HepG2 (cell line): Measurements from ENCODE around the gene AFF1. TPM values are rescaled to one million over a fixed set of nuclear protein-coding genes. Genes with fewer than 3 reads are reported as not detected.

ENCODE experiments used
- ATAC-seq: fragments of 200-7000 bp; cut with Tn5 transposase; 3 replicates; pipeline ENCODE4 v1.9.1; 2020; ENCODE audit warnings: mild to moderate bottlenecking, moderate library complexity
- BruUV-seq: library from RNA; stranded (reverse); fragments of 400-500 nt; replicated peaks from 2 replicates; lab custom pipeline; 2021; lab: Mats Ljungman, UMichigan
- CTCF ChIA-PET: fragments of 300-600 bp; formaldehyde crosslinking; extraction: SDS; loops from one replicate; lab custom pipeline; 2021; ENCODE audit warnings: low total read pairs, inconsistent platforms, low intra/inter-chr PET ratio; lab: Yijun Ruan, JAX
- POLR2A ChIA-PET: fragments of 350-600 bp; sonication (Branson Sonifier 250); formaldehyde crosslinking; loops from one replicate; lab custom pipeline; 2020; ENCODE audit warnings: antibody characterized with exemption, inconsistent platforms; lab: Yijun Ruan, JAX
- DNase-seq: peaks from one replicate; pipeline ENCODE4 v3.0.0-alpha.2; 2015; ENCODE audit warnings: low spot score
- FAIRE-seq: peaks from 3 replicates; lab custom pipeline; 2011; peaks lifted over from hg19 to GRCh38; lab: Jason Lieb, UNC
- H2AFZ ChIP-seq: one replicate; pipeline ENCODE4 v1.6.1; 2011; ENCODE audit warnings: low read length, inconsistent platforms
- H3K27ac ChIP-seq: fragments of 300-600 bp; 3 replicates; pipeline ENCODE4 v1.8.0; 2011; ENCODE audit warnings: mixed run types, mild to moderate bottlenecking, mixed read lengths, low read length, inconsistent platforms; ENCODE audit not compliant: insufficient read depth; ENCODE audit errors: extremely low read length
- H3K27me3 ChIP-seq, 2 experiments: fragments of 200-600 bp in 1 of 2; 2 replicates in 1 of 2; 3 replicates in 1 of 2; pipeline versions ENCODE4 v1.6.0 to v1.8.0; 2011; ENCODE audit warnings: low read length in 2 of 2, mild to moderate bottlenecking in 2 of 2, moderate library complexity in 2 of 2, inconsistent platforms in 1 of 2; ENCODE audit not compliant: insufficient read depth in 2 of 2, control insufficient read depth in 1 of 2
- H3K36me3 ChIP-seq, 2 experiments: fragments of 200-600 bp in 1 of 2; replicated peaks in 1 of 2; 2 replicates in 1 of 2; 3 replicates in 1 of 2; pipeline versions ENCODE4 v1.5.1 to v1.8.0; 2011; ENCODE audit warnings: low read length in 2 of 2, inconsistent platforms in 1 of 2; ENCODE audit not compliant: insufficient read depth in 2 of 2, control insufficient read depth in 1 of 2
- H3K4me1 ChIP-seq: 2 replicates; pipeline ENCODE4 v1.5.1; 2012; ENCODE audit warnings: low read length, inconsistent platforms; ENCODE audit not compliant: insufficient read depth
- H3K4me2 ChIP-seq: 2 replicates; pipeline ENCODE4 v1.6.0; 2011; ENCODE audit warnings: low read depth, low read length, inconsistent platforms
- H3K4me3 ChIP-seq, 3 experiments: fragments of 200-600 bp in 1 of 3; sonication (generic), shearing (Covaris generic) in 1 of 3; replicated peaks in 1 of 3; 2 replicates each; pipeline ENCODE4 v1.5.1; 2011 to 2016; ENCODE audit warnings: low read length in 3 of 3, inconsistent platforms in 2 of 3, low read depth in 2 of 3, mild to moderate bottlenecking in 2 of 3, control low read depth in 1 of 3, mixed read lengths in 1 of 3; ENCODE audit not compliant: insufficient read depth in 1 of 3
- H3K79me2 ChIP-seq: one replicate; pipeline ENCODE4 v1.6.1; 2011; ENCODE audit warnings: low read length, inconsistent platforms; ENCODE audit not compliant: insufficient read depth
- H3K9ac ChIP-seq: 2 replicates; pipeline ENCODE4 v1.6.0; 2011; ENCODE audit warnings: mild to moderate bottlenecking, low read depth, low read length, inconsistent platforms; ENCODE audit not compliant: insufficient read depth
- H3K9me3 ChIP-seq: 2 replicates; pipeline ENCODE4 v1.5.1; 2012; ENCODE audit warnings: mild to moderate bottlenecking, low read length
- H4K20me1 ChIP-seq: 2 replicates; pipeline ENCODE4 v1.6.0; 2011; ENCODE audit warnings: inconsistent platforms, mild to moderate bottlenecking, low read length, moderate library complexity; ENCODE audit not compliant: insufficient read depth
- CENPX ChIP-seq: sonication (generic); formaldehyde crosslinking; IDR thresholded peaks from 2 replicates; pipeline ENCODE4 v1.9.0; 2021; ENCODE audit warnings: mild to moderate bottlenecking, missing genetic modification reagents, moderate library complexity
- FOXP4 ChIP-seq: sonication (generic); formaldehyde crosslinking; IDR thresholded peaks from 2 replicates; pipeline ENCODE4 v1.4.0; 2020; ENCODE audit warnings: missing genetic modification reagents
- HNRNPLL ChIP-seq: fragments of 200-400 bp; formaldehyde crosslinking; IDR thresholded peaks from 2 replicates; pipeline ENCODE4 v1.6.1; 2017; ENCODE audit warnings: mild to moderate bottlenecking, low read depth, low read length; ENCODE audit not compliant: poor library complexity, severe bottlenecking
- SP2 ChIP-seq: sonication (generic); formaldehyde crosslinking; IDR thresholded peaks from 2 replicates; pipeline ENCODE4 v1.5.1; 2020; ENCODE audit warnings: mild to moderate bottlenecking, missing genetic modification reagents
- WGBS: methylation state at CpG from one replicate; pipeline ENCODE4 v1.1.6; 2017; ENCODE audit warnings: low lambda C conversion rate; 5-methylcytosine and 5-hydroxymethylcytosine counted together
- in situ Hi-C: cut with HindIII; loops from 2 replicates; pipeline ENCODE4 v1.10.0; 2017; ENCODE audit warnings: low pct_unique_long_range_greater_than_20kb; ENCODE audit not compliant: extremely low pct_ligation_motif_present
- intact Hi-C: fragments of 100-400 bp; cut with micrococcal nuclease; formaldehyde crosslinking; loops from one replicate; pipeline ENCODE4 v1.10.0; 2022; ENCODE audit not compliant: unreplicated experiment
- polyA plus RNA-seq, 8 experiments: library from polyadenylated mRNA; depleted of rRNA in 3 of 8; stranded (reverse) in 7 of 8; unstranded in 1 of 8; fragments of >200 nt; fragmentation: Illumina TruSeq in 4 of 8; extraction: Trizol in 4 of 8; gene quantifications; 2 replicates each; pipeline versions ENCODE4 v1.2.1 to v1.2.3, GENCODE V29; 2011 to 2016; ENCODE audit warnings: low read depth in 4 of 8, missing spikeins in 1 of 8, mixed read lengths in 1 of 8; ENCODE audit not compliant: insufficient read depth in 1 of 8
- total RNA-seq, 5 experiments: library from RNA; depleted of rRNA; stranded (reverse); fragments of >200 nt; fragmentation: Illumina TruSeq; extraction: Trizol; gene quantifications; 2 replicates each; pipeline ENCODE4 v1.2.3, GENCODE V29; 2016; ENCODE audit warnings: low read depth in 1 of 5
- TF ChIP-seq, protein P1 (sequence below): fragments of 450-650 bp; IDR thresholded peaks from 2 replicates; pipeline ENCODE4 v1.6.1; 2017; ENCODE audit warnings: mild to moderate bottlenecking
- TF ChIP-seq, protein P2 (sequence below): sonication (generic); formaldehyde crosslinking; IDR thresholded peaks from 2 replicates; pipeline ENCODE4 v1.4.0; 2020; ENCODE audit warnings: missing genetic modification reagents
- TF ChIP-seq, protein P3 (sequence below): sonication (generic); formaldehyde crosslinking; IDR thresholded peaks from 2 replicates; pipeline ENCODE4 v1.5.1; 2020; ENCODE audit warnings: mild to moderate bottlenecking, missing genetic modification reagents, moderate library complexity
- TF ChIP-seq, protein P4 (sequence below): sonication (generic); formaldehyde crosslinking; IDR thresholded peaks from 2 replicates; pipeline ENCODE4 v1.8.1; 2023; ENCODE audit warnings: mild to moderate bottlenecking, missing genetic modification reagents

Gene AFF1
- total and polyA plus RNA-seq, 2 of the 13 experiments (the other 11 are each of a cell fraction or from before 2014, with no cell fraction given), result 15.5 to 15.9 TPM

DNA sequence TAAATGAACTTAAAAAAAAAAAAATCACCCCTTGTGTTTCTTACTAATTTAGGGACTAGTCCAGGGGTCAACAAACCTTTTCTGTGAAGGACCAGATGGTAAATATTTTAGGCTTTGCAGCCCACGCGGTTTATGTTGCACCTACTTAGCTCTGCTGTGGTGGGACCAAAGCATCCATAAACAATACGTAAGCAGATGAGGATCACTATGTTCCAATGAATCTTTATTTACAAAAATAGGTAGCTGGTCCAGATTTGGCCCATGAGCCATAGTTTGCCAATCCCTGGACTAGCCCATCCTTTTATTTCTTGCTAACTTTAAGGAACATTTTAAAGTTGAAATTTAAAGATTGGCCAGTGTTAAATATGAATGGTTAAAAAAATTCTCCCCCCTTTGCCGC lies 95.3 kb downstream of the AFF1 start:
- BruUV-seq, result no TSS peak
- H3K27me3 ChIP-seq, result no peaks in the 10 kb centered on the region
- TF ChIP-seq, protein P1, sequence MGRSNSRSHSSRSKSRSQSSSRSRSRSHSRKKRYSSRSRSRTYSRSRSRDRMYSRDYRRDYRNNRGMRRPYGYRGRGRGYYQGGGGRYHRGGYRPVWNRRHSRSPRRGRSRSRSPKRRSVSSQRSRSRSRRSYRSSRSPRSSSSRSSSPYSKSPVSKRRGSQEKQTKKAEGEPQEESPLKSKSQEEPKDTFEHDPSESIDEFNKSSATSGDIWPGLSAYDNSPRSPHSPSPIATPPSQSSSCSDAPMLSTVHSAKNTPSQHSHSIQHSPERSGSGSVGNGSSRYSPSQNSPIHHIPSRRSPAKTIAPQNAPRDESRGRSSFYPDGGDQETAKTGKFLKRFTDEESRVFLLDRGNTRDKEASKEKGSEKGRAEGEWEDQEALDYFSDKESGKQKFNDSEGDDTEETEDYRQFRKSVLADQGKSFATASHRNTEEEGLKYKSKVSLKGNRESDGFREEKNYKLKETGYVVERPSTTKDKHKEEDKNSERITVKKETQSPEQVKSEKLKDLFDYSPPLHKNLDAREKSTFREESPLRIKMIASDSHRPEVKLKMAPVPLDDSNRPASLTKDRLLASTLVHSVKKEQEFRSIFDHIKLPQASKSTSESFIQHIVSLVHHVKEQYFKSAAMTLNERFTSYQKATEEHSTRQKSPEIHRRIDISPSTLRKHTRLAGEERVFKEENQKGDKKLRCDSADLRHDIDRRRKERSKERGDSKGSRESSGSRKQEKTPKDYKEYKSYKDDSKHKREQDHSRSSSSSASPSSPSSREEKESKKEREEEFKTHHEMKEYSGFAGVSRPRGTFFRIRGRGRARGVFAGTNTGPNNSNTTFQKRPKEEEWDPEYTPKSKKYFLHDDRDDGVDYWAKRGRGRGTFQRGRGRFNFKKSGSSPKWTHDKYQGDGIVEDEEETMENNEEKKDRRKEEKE, result no peak
- TF ChIP-seq, protein P2, sequence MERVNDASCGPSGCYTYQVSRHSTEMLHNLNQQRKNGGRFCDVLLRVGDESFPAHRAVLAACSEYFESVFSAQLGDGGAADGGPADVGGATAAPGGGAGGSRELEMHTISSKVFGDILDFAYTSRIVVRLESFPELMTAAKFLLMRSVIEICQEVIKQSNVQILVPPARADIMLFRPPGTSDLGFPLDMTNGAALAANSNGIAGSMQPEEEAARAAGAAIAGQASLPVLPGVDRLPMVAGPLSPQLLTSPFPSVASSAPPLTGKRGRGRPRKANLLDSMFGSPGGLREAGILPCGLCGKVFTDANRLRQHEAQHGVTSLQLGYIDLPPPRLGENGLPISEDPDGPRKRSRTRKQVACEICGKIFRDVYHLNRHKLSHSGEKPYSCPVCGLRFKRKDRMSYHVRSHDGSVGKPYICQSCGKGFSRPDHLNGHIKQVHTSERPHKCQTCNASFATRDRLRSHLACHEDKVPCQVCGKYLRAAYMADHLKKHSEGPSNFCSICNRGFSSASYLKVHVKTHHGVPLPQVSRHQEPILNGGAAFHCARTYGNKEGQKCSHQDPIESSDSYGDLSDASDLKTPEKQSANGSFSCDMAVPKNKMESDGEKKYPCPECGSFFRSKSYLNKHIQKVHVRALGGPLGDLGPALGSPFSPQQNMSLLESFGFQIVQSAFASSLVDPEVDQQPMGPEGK (CRISPR knock-in tag), result no peak
- TF ChIP-seq, protein P3, sequence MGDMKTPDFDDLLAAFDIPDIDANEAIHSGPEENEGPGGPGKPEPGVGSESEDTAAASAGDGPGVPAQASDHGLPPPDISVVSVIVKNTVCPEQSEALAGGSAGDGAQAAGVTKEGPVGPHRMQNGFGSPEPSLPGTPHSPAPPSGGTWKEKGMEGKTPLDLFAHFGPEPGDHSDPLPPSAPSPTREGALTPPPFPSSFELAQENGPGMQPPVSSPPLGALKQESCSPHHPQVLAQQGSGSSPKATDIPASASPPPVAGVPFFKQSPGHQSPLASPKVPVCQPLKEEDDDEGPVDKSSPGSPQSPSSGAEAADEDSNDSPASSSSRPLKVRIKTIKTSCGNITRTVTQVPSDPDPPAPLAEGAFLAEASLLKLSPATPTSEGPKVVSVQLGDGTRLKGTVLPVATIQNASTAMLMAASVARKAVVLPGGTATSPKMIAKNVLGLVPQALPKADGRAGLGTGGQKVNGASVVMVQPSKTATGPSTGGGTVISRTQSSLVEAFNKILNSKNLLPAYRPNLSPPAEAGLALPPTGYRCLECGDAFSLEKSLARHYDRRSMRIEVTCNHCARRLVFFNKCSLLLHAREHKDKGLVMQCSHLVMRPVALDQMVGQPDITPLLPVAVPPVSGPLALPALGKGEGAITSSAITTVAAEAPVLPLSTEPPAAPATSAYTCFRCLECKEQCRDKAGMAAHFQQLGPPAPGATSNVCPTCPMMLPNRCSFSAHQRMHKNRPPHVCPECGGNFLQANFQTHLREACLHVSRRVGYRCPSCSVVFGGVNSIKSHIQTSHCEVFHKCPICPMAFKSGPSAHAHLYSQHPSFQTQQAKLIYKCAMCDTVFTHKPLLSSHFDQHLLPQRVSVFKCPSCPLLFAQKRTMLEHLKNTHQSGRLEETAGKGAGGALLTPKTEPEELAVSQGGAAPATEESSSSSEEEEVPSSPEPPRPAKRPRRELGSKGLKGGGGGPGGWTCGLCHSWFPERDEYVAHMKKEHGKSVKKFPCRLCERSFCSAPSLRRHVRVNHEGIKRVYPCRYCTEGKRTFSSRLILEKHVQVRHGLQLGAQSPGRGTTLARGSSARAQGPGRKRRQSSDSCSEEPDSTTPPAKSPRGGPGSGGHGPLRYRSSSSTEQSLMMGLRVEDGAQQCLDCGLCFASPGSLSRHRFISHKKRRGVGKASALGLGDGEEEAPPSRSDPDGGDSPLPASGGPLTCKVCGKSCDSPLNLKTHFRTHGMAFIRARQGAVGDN (CRISPR knock-in tag), result no peak
- no peak for TF ChIP-seq CENPX
- no peak for TF ChIP-seq HNRNPLL
- no peak for TF ChIP-seq FOXP4 (CRISPR knock-in tag)
- no peak for TF ChIP-seq SP2 (CRISPR knock-in tag)
- TF ChIP-seq, protein P4, sequence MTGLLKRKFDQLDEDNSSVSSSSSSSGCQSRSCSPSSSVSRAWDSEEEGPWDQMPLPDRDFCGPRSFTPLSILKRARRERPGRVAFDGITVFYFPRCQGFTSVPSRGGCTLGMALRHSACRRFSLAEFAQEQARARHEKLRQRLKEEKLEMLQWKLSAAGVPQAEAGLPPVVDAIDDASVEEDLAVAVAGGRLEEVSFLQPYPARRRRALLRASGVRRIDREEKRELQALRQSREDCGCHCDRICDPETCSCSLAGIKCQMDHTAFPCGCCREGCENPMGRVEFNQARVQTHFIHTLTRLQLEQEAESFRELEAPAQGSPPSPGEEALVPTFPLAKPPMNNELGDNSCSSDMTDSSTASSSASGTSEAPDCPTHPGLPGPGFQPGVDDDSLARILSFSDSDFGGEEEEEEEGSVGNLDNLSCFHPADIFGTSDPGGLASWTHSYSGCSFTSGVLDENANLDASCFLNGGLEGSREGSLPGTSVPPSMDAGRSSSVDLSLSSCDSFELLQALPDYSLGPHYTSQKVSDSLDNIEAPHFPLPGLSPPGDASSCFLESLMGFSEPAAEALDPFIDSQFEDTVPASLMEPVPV, result no peak
- H3K4me2 ChIP-seq, result no peak overlapping the region
- H4K20me1 ChIP-seq, result peaks cover 22% of the 10 kb centered on the region
- H3K79me2 ChIP-seq, result peaks cover 86% of the 10 kb centered on the region
- no peak overlapping the region for H3K9ac ChIP-seq
- in situ Hi-C loops, result no loop called here
- H3K36me3 ChIP-seq, result no peaks in the 10 kb centered on the region
- H2AFZ ChIP-seq, result no peak overlapping the region
- FAIRE-seq (no peak), ATAC-seq (no peak), DNase-seq (no peak)
- H3K4me3 ChIP-seq, result no peak overlapping the region
- intact Hi-C loops, result no loop called here
- H3K4me1 ChIP-seq, result peaks cover 52% of the 10 kb centered on the region
- WGBS, result 94% methylated on average over 4 of the region's 4 CpGs
- H3K9me3 ChIP-seq, result no peaks in the 10 kb centered on the region
- ChIA-PET CTCF (no interaction called here), POLR2A (no interaction called here)
- H3K27ac ChIP-seq, result no peak overlapping the region
